CD4-positive, CD25-positive, alpha-beta regulatory T cell (primary cell): Measurements from ENCODE around the gene C20orf202. TPM values are rescaled to one million over a fixed set of nuclear protein-coding genes. Genes with fewer than 3 reads are reported as not detected.
"Not testable (repeated sequence)": the region's sequence is repeated elsewhere in the genome, so short reads cannot be mapped to it uniquely, and the experiment has no call there.

Experiments used
- ATAC-seq, 2 donors: fragments of 150-1000 bp; cut with Tn5 transposase; one replicate each; pipeline ENCODE4 v1.10.0; 2021; ENCODE audit warnings: low read depth in 2 of 2, moderate number of reproducible peaks in 2 of 2, moderate library complexity in 1 of 2
- DNase-seq, 3 donors: peaks; one replicate each; pipeline versions ENCODE4 v3.0.0 to v3.0.0-alpha.2; 2012 to 2022; ENCODE audit warnings: mixed read lengths in 1 of 3
- H3K27ac ChIP-seq: one replicate; pipeline ENCODE4 v1.7.0; 2013; ENCODE audit warnings: mild to moderate bottlenecking, low read length; ENCODE audit not compliant: insufficient read depth, poor library complexity, severe bottlenecking
- H3K27me3 ChIP-seq: one replicate; pipeline ENCODE4 v1.7.0; 2013; ENCODE audit warnings: low read length; ENCODE audit not compliant: control insufficient read depth, insufficient read depth
- H3K36me3 ChIP-seq: one replicate; pipeline ENCODE4 v1.7.0; 2013; ENCODE audit warnings: mild to moderate bottlenecking, low read length, moderate library complexity; ENCODE audit not compliant: control insufficient read depth, insufficient read depth
- H3K4me1 ChIP-seq: 2 replicates; pipeline ENCODE4 v1.7.0; 2013; ENCODE audit warnings: mild to moderate bottlenecking, low read length; ENCODE audit not compliant: insufficient read depth, control insufficient read depth, poor library complexity, severe bottlenecking
- H3K4me3 ChIP-seq: one replicate; pipeline ENCODE4 v1.7.0; 2013; ENCODE audit warnings: low read depth, mild to moderate bottlenecking, low read length, moderate library complexity
- H3K9me3 ChIP-seq, 2 experiments: 1 replicate in 1 of 2; 2 replicates in 1 of 2; pipeline ENCODE4 v1.7.0; 2013; ENCODE audit warnings: low read length in 2 of 2, mild to moderate bottlenecking in 1 of 2, moderate library complexity in 1 of 2; ENCODE audit not compliant: control insufficient read depth in 2 of 2
- H3K27ac Mint-ChIP-seq, 3 donors: one replicate each; pipeline ENCODE4 v1.8.0; 2020 to 2022; ENCODE audit warnings: mild to moderate bottlenecking in 3 of 3, mixed read lengths in 3 of 3, moderate library complexity in 2 of 3
- H3K27me3 Mint-ChIP-seq: one replicate; pipeline ENCODE4 v1.8.0; 2022; ENCODE audit warnings: mild to moderate bottlenecking, mixed read lengths
- H3K36me3 Mint-ChIP-seq: one replicate; pipeline ENCODE4 v1.8.0; 2020; ENCODE audit warnings: mixed read lengths
- H3K4me1 Mint-ChIP-seq, 4 donors: one replicate each; pipeline ENCODE4 v1.8.0; 2020 to 2022; ENCODE audit warnings: mixed read lengths in 4 of 4, mild to moderate bottlenecking in 1 of 4
- H3K4me3 Mint-ChIP-seq, 4 donors: one replicate each; pipeline ENCODE4 v1.8.0; 2020 to 2022; ENCODE audit warnings: mild to moderate bottlenecking in 4 of 4, mixed read lengths in 4 of 4, moderate library complexity in 3 of 4
- H3K9me3 Mint-ChIP-seq, 7 donors: one replicate each; pipeline ENCODE4 v1.8.0; 2020 to 2022; ENCODE audit warnings: mixed read lengths in 7 of 7, mild to moderate bottlenecking in 3 of 7, moderate library complexity in 2 of 7
- polyA plus RNA-seq, 4 donors: library from polyadenylated mRNA; unstranded; fragments of 300-500 nt; fragmentation: Illumina TruSeq; gene quantifications; one replicate each; pipeline ENCODE4 v1.2.3, GENCODE V29; 2021
- total RNA-seq: library from RNA; stranded (reverse); gene quantifications from one replicate; pipeline ENCODE4 v1.2.3, GENCODE V29; 2022

C20orf202 gene
- total and polyA plus RNA-seq, 5 donors from 2014 or later: 0.39 TPM; not detected in 4

- Mint-ChIP-seq H3K27me3 (peaks cover 23% of the 10 kb centered on the region), H3K36me3 (no peaks in the 10 kb centered on the region)
Observed at GRCh38 chr20:1210501-1210900, 7.2 kb downstream of the C20orf202 start.

GRCh38 chr20:1212023-1212422 is 8.8 kb downstream of the C20orf202 start:
- no peaks in the 10 kb centered on the region for H3K36me3 Mint-ChIP-seq
- Histone ChIP-seq H3K36me3 (no peaks in the 10 kb centered on the region), H3K9me3 (no peaks in the 10 kb centered on the region), H3K27ac (no peak overlapping the region), H3K27me3 (peaks cover 3% of the 10 kb centered on the region), H3K4me3 (no peak overlapping the region), H3K4me1 (peaks cover 20% of the 10 kb centered on the region)
- H3K4me3 Mint-ChIP-seq: no peak overlapping the region
- peaks cover 8 to 34% (median 29%) of the 10 kb centered on the region in 4 donors for H3K4me1 Mint-ChIP-seq
- ATAC-seq (no peak), DNase-seq (no peak)
- no peaks in the 10 kb centered on the region for H3K9me3 Mint-ChIP-seq
- H3K27me3 Mint-ChIP-seq: peaks cover 26% of the 10 kb centered on the region
- no peak overlapping the region for H3K27ac Mint-ChIP-seq

More at GRCh38 chr20:1210501-1210900, 7.2 kb downstream of the C20orf202 start:
- no peaks in the 10 kb centered on the region for H3K9me3 Mint-ChIP-seq
- ATAC-seq (no peak), DNase-seq (no peak)
- Histone ChIP-seq H3K9me3 (no peaks in the 10 kb centered on the region), H3K4me1 (peaks cover 9% of the 10 kb centered on the region), H3K27ac (no peak overlapping the region), H3K4me3 (no peak overlapping the region), H3K27me3 (peaks cover 3% of the 10 kb centered on the region), H3K36me3 (no peaks in the 10 kb centered on the region)
- H3K4me3 Mint-ChIP-seq: no peak overlapping the region
- peaks cover 2 to 19% (median 18%) of the 10 kb centered on the region in 4 donors for H3K4me1 Mint-ChIP-seq
- H3K27ac Mint-ChIP-seq: no peak overlapping the region

DNA sequence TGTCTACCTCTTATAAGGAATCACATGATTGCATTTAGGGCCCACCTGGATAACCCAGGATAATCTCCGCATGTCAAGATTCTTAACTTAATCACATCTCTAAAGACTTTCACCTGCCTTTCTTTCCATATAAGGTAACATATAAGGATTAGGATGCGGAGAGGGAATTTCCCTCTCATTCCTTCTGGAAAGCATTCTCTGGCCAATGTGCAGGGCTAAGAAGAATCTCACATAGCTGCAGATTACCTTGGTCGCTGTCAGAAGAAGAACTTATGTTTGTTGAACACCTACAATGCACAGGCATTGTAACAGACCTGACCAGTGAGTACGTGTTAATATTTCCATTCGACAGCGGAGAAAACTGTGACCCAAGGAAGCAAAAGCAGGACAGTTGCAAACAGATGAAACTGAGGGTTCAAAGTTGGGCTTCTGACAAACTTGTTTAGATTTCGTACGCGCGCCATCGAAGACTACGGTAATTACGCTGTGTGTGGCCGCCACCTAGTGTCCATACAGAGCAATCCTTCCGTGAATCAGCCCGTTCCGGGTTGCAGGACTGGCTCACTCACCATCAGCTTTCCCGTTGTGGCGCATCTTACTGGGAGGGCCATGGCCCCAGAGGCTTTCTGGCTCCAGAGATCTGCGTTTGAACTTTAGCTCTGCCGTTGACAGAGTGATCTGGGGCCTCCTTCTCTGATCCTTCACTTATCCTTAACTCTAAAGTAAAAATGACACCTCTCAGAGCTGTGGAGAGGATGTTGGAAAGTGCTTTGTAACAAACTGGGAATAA is 9.5 kb downstream of the C20orf202 start:
- H3K36me3 Mint-ChIP-seq: no peaks in the 10 kb centered on the region
- H3K27ac Mint-ChIP-seq: peak overlapping the region in 1 of 3 donors; percentile 90
- Histone ChIP-seq H3K36me3 (no peaks in the 10 kb centered on the region), H3K9me3 (no peaks in the 10 kb centered on the region), H3K4me3 (peak overlapping the region; percentile 55), H3K4me1 (peaks cover 21% of the 10 kb centered on the region), H3K27ac (no peak overlapping the region), H3K27me3 (peaks cover 3% of the 10 kb centered on the region)
- peak; percentile 44 to 83 (median 70) for DNase-seq
- H3K9me3 Mint-ChIP-seq: no peaks in the 10 kb centered on the region
- peak; percentile 74 to 81 for ATAC-seq
- peaks cover 8 to 42% (median 29%) of the 10 kb centered on the region in 4 donors for H3K4me1 Mint-ChIP-seq
- H3K4me3 Mint-ChIP-seq: peak overlapping the region in 1 of 4 donors; percentile 3
- peaks cover 27% of the 10 kb centered on the region for H3K27me3 Mint-ChIP-seq

DNA sequence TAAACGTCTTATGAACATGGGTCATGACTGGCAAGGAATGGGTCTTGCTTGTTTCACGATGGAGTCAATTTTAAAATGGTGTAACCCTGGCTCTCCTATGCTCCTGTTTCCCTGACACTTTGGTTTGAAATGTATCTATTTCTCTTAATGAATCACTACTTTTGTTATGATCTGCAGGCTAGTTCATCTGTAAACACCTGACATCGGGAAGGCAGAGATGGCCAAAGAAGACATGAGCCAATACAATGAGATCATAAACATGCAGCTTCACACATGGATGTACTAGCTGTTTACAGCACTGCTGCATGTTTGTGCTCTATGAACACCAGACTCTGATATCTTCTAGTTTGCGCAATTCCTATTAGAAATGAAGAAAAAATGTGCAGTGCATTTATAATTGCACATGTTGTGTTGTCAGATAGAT is 11.6 kb downstream of the C20orf202 start:
- no peaks in the 10 kb centered on the region for H3K9me3 ChIP-seq
- no peak overlapping the region for H3K4me3 ChIP-seq
- Mint-ChIP-seq H3K9me3 (peaks cover 0 to 1% (median 0%) of the 10 kb centered on the region in 7 donors), H3K36me3 (no peaks in the 10 kb centered on the region), H3K4me3 (no peak overlapping the region), H3K27me3 (peaks cover 35% of the 10 kb centered on the region), H3K4me1 (peaks cover 8 to 46% (median 29%) of the 10 kb centered on the region in 4 donors), H3K27ac (peak overlapping the region; percentile 11 to 93 (median 55))
- DNase-seq (no peak), ATAC-seq (no peak)
- H3K4me1 ChIP-seq: peaks cover 21% of the 10 kb centered on the region
- no peak overlapping the region for H3K27ac ChIP-seq
- H3K27me3 ChIP-seq: no peaks in the 10 kb centered on the region
- no peaks in the 10 kb centered on the region for H3K36me3 ChIP-seq

GRCh38 chr20:1215386-1216170 is 12.3 kb downstream of the C20orf202 start:
- no peaks in the 10 kb centered on the region for H3K27me3 ChIP-seq
- peak overlapping the region; percentile 60 for H3K27ac ChIP-seq
- H3K4me3 ChIP-seq: peak overlapping the region; percentile 55
- H3K9me3 Mint-ChIP-seq: peaks cover 0 to 1% (median 0%) of the 10 kb centered on the region in 7 donors
- DNase-seq (peak in 1 of 3 donors; percentile 78), ATAC-seq (peak; percentile 74 to 76)
- H3K36me3 ChIP-seq: no peaks in the 10 kb centered on the region
- H3K4me1 Mint-ChIP-seq: peaks cover 8 to 46% (median 30%) of the 10 kb centered on the region in 4 donors
- H3K9me3 ChIP-seq: no peaks in the 10 kb centered on the region
- peak overlapping the region; percentile 55 to 99 (median 93) for H3K27ac Mint-ChIP-seq
- peaks cover 36% of the 10 kb centered on the region for H3K27me3 Mint-ChIP-seq
- H3K4me1 ChIP-seq: peaks cover 21% of the 10 kb centered on the region
- H3K36me3 Mint-ChIP-seq: no peaks in the 10 kb centered on the region
- peak overlapping the region in 2 of 4 donors; percentile 52 to 77 for H3K4me3 Mint-ChIP-seq

- Mint-ChIP-seq H3K4me1 (peaks cover 8 to 46% (median 32%) of the 10 kb centered on the region in 4 donors), H3K27me3 (peaks cover 28% of the 10 kb centered on the region), H3K27ac (peak overlapping the region in 1 of 3 donors; percentile 68), H3K4me3 (peak overlapping the region in 1 of 4 donors; percentile 61)
- H3K9me3 Mint-ChIP-seq, H3K4me3 ChIP-seq, H3K36me3 ChIP-seq, H3K27ac ChIP-seq, ATAC-seq, H3K9me3 ChIP-seq, H3K36me3 Mint-ChIP-seq, H3K27me3 ChIP-seq: not testable (repeated sequence)
- peaks cover 21% of the 10 kb centered on the region for H3K4me1 ChIP-seq
- peak in 1 of 3 donors; percentile 32 for DNase-seq
Observed at GRCh38 chr20:1216527-1217427, 13.5 kb downstream of the C20orf202 start.

DNA sequence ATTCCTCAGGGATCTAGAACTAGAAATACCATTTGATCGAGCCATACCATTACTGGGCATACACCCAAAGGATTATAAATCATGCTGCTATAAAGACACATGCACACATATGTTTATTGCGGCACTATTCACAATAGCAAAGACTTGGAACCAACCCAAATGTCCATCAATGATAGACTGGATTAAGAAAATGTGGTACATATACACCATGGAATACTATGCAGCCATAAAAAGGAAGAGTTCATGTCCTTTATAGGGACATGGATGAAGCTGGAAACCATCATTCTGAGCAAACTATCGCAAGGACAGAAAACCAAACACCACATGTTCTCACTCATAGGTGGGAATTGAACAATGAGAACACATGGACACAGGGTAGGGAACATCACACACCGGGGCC is 19.5 kb downstream of the C20orf202 start:
- H3K9me3 ChIP-seq, H3K9me3 Mint-ChIP-seq, H3K27ac ChIP-seq, H3K36me3 ChIP-seq, H3K36me3 Mint-ChIP-seq, H3K27me3 ChIP-seq, DNase-seq, H3K4me3 ChIP-seq, ATAC-seq, H3K27ac Mint-ChIP-seq: not testable (repeated sequence)
- Mint-ChIP-seq H3K4me3 (peak overlapping the region in 1 of 4 donors; percentile 78), H3K4me1 (peaks cover 0 to 24% (median 8%) of the 10 kb centered on the region in 4 donors), H3K27me3 (peaks cover 34% of the 10 kb centered on the region)
- H3K4me1 ChIP-seq: peaks cover 16% of the 10 kb centered on the region
